Left renal pelvis (tissue), 4 donors: Measurements from ENCODE around the gene DBF4B. TPM values are rescaled to one million over a fixed set of nuclear protein-coding genes. Genes with fewer than 3 reads are reported as not detected.
A peak's percentile ranks its signal among the peaks of the same experiment; 100 is the strongest.

Experiments
- DNase-seq, 4 donors: peaks; one replicate each; pipeline ENCODE4 v3.0.0-alpha.2; 2013; ENCODE audit warnings: low read depth in 4 of 4, low spot score in 3 of 4
- polyA plus RNA-seq, 4 donors: library from polyadenylated mRNA; unstranded; fragments of 120-200 nt; gene quantifications; one replicate each; pipeline ENCODE4 v1.2.1, GENCODE V29; 2013; ENCODE audit not compliant: insufficient read length in 4 of 4

The DBF4B gene
- polyA plus RNA-seq, 4 donors: 7.8 to 21.8 (median 11.6) TPM

- no peak for DNase-seq
Observed at GRCh38 chr17:44759086-44759915, 50.8 kb downstream of the DBF4B start.

GRCh38 chr17:44759916-44760243 is 51.4 kb downstream of the DBF4B start:
- DNase-seq: no peak

- no peak for DNase-seq
Observed at GRCh38 chr17:44760474-44761308, 52.2 kb downstream of the DBF4B start.

- no peak for DNase-seq
Observed at GRCh38 chr17:44761932-44762810, 53.7 kb downstream of the DBF4B start.

GRCh38 chr17:44763170-44763569 is 54.7 kb downstream of the DBF4B start:
- DNase-seq: no peak

- DNase-seq: no peak
Observed at GRCh38 chr17:44765965-44766364, 57.5 kb downstream of the DBF4B start.

- DNase-seq: no peak
Observed at GRCh38 chr17:44766409-44767038, 58.1 kb downstream of the DBF4B start.

GRCh38 chr17:44767493-44767892 is 59.0 kb downstream of the DBF4B start:
- DNase-seq: no peak

GRCh38 chr17:44768505-44769142 is 60.2 kb downstream of the DBF4B start:
- no peak for DNase-seq

GRCh38 chr17:44769230-44769629 is 60.8 kb downstream of the DBF4B start:
- no peak for DNase-seq

- no peak for DNase-seq
Observed at GRCh38 chr17:44769647-44770084, 61.2 kb downstream of the DBF4B start.

GRCh38 chr17:44770166-44770925 is 61.9 kb downstream of the DBF4B start:
- no peak for DNase-seq

- DNase-seq: no peak
Observed at GRCh38 chr17:44772308-44773045, 64.0 kb downstream of the DBF4B start.

GRCh38 chr17:44773140-44773539 is 64.7 kb downstream of the DBF4B start:
- DNase-seq: no peak

- DNase-seq: peak in 3 of 4 donors; percentile 50 to 58 (median 51)
Observed at GRCh38 chr17:44774271-44775135, 66.0 kb downstream of the DBF4B start.

- peak; percentile 93 to 97 (median 94) for DNase-seq
Observed at GRCh38 chr17:44775136-44775837, 66.8 kb downstream of the DBF4B start.
